ENCODE results near the gene TBX18.

The TBX18 gene

DNA sequence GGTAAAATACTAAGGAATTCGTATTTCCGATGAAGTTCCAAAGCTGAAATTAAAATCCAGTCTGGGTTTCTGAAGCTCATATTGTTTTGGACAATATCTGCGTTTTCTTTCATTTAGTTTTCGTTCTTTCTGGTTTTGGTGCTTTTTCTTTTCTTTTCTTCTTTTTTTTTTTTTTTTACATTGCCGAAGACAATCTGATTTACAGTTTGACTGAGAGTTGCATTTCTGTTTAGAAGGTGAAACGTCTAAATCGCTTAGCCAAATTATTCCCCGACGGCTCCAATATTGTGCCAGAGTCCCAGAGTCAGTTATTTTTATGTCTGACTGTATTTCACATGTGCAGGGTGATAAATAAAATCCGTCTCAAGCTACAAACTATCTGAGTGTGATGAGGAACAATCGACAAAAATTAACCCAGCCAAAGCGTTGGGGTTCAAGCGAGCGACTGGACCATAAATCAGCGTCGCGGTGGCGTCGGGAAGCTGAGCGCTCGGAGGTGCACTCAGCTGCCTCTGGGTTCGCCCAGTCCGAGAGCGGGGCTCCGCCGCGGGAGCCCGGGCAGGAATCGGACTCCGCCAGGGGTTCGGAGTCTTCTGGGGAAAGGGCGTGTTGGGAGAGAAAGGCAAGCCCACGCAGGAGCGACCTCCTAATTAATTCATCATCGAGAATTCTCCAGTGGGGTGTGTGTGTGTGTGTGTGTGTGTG lies 8.2 kb upstream of the TBX18 start:
- DNase-seq = no peak

GRCh38 chr6:84771756-84772356 lies 7.5 kb upstream of the TBX18 start:
- DNase-seq = no peak

- DNase-seq = no peak
Observed at GRCh38 chr6:84771125-84771755, 6.8 kb upstream of the TBX18 start.

DNA sequence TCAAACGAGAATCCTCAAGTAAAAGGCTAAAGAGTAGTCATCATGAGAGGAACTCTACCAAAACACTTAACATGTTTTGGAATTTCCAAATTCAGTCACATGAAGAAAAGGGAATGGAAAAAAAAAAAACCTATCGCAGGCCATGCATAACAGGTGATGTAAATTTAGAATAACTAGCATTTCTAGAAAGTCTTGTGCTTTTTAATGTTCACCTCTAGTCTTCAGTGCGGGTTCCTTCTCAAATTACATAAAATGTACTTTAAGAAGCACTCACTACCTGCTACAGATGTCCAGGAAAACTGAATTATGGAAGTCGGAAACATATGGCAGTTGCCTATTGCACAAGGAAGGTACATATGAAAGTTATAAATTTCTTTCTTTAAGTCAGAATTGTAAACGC lies 6.1 kb upstream of the TBX18 start:
- DNase-seq = no peak

GRCh38 chr6:84769306-84769705 lies 4.9 kb upstream of the TBX18 start:
- no peak for DNase-seq

DNA sequence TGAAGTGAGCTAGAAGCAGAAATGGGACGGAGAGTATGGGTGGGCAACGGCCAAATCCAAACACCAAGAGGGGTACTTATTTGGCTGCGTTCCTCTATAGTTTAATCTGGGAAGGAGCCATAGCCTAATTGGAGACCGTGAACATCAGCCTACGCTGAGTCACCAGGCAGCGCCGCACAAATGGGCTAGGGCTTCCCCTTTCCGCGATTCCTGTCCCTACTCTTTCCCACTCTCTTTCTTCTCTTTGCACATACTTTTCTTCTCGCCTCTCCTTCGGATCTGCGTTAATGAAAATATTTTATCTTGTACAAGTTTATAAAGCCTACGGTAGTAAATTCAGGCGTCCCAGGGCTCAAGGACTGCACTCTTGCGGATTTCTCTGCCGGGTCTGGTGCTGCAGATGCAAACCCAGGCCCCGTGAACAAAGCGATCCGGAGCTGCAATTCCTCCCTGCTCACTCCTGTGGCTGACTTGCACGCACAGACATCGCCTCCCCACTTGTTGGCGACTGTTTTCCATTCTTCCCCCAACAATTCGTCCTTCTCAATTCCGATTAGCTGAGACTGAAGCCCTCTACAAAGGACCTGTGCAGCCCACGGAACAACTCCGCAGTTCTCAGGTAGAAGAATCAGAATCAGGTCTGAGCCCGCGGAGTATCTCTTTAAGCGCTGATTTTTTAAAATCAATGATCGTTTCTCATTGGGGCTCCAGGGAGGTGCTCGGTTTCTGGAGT lies 4.2 kb upstream of the TBX18 start:
- no peak for DNase-seq

DNA sequence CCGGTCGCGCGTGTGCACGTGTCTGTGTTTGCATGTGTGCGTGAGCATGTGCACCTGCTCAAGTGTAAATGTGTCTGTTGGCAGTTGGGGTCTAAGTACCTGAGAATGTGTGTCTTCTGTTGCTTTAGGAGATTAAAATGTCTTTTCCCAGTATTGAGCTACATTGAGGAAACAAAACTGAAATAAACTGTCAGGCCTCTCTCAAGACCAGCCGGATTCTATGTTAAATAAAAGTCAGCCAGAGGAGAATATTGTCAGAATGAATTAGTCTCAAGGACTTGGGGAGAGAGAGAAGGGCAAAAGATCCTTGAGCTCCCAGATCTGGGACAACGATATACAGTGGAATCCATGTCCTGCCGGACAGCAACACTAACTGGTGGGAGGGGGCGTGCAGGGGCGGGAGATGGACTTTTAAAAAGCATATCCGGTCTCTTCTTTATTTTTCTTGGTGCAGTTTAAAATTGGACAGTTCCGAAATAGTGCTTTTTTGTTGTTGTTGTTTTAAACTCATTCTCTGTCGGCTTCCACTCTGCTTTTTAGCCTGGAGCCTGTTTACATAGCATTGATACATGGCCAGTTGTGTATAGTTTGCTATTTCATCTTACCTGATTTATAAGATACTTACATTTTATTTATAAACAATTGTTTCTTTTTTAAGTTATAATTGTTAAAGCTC lies 3.3 kb upstream of the TBX18 start:
- no peak for DNase-seq

GRCh38 chr6:84766799-84767525 lies 2.6 kb upstream of the TBX18 start:
- DNase-seq = no peak

DNA sequence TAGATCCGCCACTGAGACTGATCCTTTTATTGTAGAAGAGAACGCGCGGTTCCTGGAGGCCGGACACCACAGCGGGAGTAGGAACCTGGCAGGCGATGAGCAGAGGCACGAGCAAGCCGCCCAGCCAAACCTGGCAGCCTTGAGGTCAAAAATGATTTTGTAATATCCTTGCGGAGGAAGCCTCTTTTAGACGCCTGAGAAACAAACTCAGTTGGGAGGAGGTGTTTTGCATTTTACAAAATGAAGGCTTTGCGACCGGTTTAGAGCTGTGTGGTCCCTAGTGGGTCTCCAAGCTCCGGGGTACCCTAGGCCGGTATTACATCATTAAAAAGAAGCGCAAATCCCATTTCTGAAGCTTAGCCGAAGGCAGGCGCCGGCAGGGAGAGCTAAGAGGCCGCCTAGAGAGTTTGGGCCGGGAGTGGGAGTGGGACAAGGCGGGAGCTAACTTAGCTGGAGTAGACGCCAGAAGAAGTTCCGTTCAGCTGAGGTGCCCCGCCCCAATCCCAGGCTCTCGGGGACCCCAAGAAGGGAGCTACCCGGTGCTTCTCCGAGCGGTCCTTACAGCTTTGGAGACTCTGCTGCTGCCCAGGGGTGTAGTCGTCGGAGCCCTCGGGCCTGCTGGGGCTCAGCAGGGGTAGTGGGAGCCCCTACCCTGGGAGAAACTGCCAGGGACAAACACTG lies 1.9 kb upstream of the TBX18 start:
- DNase-seq = no peak

- no peak for DNase-seq
Observed at GRCh38 chr6:84763886-84764331, 489 bp downstream of the TBX18 start.

GRCh38 chr6:84763003-84763885 lies 1.2 kb downstream of the TBX18 start:
- no peak for DNase-seq

DNA sequence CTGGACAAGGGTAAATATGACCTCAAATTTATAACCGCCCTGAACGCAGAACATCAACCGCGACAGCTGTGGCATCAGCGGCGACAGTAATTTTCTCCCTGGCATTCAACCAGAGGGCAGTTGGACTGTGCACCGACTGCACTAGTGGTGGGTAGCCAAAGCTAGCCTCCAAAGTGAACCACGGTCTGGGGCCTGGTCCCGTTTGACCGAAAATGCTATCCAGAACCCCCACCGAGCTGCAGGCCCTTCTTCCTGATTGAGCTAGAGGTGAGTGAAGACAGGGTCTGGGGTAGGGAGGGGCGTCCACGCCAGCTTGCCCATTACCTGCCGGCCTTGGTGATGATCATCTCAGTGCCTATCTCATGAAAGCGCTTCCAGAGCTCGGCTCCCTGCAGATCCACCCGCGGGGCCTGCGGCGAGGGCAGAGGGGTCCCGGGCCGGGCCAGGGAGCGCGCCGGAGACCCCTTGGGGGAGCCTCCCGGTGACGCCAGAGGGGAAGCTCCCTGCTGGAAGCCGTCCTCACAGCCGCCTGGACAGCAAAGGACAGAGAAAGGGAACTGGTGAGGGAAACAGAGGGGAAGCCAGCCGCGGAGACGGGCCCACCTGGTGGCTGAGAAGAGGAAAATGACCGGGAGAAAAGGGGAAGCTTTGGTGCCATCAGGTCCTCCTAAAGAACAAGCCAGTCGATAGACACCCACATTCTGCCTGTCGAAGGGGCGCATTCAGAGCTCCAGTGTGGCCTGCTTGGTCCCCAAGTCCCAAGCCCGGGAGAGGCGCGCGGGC lies 2.0 kb downstream of the TBX18 start:
- DNase-seq = no peak

DNA sequence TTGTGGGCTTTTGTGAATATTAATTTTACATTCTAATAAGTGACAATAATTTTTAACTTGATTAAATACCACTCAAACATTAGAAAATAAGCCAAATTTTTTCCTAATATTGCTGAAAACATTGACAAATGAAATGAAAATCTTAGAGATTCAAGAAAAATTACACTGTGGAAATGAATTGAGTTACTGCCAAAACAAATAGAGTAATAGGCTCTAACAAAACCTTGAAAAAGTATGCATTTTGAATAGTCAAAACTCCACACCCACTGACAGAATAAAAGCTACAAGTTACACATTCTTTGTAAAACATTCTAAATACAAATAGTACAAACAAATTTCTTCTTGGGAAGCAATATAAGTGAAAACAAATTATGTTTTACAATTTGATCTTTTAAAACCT lies 5.9 kb downstream of the TBX18 start:
- DNase-seq = no peak

GRCh38 chr6:84756877-84757276 lies 7.5 kb downstream of the TBX18 start:
- no peak for DNase-seq

- DNase-seq = no peak
Observed at GRCh38 chr6:84756466-84756865, 7.9 kb downstream of the TBX18 start.

DNA sequence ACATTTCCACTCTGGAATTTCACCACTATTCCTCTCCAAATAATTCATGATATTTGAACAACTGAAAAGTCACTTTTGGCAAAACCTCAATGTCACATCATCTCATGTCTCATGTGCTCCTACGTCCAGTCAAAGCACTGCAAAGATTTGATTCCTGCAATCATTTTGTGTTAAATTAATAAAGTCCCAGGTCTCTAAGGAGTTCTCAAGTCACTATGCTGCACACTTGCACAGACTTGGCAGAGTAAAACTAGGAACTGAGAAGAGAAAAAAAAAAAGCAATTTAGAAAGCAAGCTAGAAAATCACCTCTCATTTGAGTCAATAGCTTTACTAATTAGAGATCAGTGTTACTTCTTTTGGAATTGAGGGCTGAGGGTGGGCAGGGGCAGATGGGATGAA lies 11.2 kb downstream of the TBX18 start:
- no peak for DNase-seq

- no peak for DNase-seq
Observed at GRCh38 chr6:84752118-84752850, 12.1 kb downstream of the TBX18 start.

GRCh38 chr6:84749181-84749580 lies 15.2 kb downstream of the TBX18 start:
- DNase-seq = no peak

GRCh38 chr6:84748376-84748775 lies 16.0 kb downstream of the TBX18 start:
- DNase-seq = no peak
